ENCODE results near the gene BAG2.

BAG2 gene

DNA sequence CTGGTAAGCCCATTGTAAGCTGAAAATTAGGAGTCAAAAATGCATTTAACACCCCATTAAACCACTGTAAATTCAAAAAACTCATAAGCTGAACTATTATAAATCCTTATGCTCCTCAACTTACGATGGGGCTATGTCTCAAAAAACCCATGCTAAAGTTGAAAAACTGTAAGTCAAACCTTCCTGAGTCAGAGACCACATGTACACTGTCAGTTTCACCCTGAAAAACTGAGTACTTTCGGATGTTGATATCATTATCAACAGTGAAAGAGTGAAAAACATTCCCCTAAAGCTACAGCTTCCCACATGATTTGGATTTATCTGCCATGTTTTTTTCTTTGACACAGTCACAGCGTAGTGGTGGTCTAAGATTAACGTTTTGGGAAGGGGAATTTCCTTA lies 35.7 kb downstream of the BAG2 start:
- peaks cover 3% of the 10 kb centered on the region; the same call in 1 of the 2 replicates for H4K20me1 ChIP-seq (ENCODE audit: low read depth, low read length)
- peaks cover 3% of the 10 kb centered on the region; the same call in 1 of the 2 replicates for H3K36me3 ChIP-seq (ENCODE audit: low read length)
- TF ChIP-seq, protein P1, sequence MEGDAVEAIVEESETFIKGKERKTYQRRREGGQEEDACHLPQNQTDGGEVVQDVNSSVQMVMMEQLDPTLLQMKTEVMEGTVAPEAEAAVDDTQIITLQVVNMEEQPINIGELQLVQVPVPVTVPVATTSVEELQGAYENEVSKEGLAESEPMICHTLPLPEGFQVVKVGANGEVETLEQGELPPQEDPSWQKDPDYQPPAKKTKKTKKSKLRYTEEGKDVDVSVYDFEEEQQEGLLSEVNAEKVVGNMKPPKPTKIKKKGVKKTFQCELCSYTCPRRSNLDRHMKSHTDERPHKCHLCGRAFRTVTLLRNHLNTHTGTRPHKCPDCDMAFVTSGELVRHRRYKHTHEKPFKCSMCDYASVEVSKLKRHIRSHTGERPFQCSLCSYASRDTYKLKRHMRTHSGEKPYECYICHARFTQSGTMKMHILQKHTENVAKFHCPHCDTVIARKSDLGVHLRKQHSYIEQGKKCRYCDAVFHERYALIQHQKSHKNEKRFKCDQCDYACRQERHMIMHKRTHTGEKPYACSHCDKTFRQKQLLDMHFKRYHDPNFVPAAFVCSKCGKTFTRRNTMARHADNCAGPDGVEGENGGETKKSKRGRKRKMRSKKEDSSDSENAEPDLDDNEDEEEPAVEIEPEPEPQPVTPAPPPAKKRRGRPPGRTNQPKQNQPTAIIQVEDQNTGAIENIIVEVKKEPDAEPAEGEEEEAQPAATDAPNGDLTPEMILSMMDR (IDR thresholded peaks at IDR 0.05; ENCODE audit: insufficient read depth, low read length, poor library complexity, severe bottlenecking), result no peak
- TF ChIP-seq EZH2phosphoT487 (conservative IDR thresholded peaks at IDR 0.05; ENCODE audit: low read length), result no peak
- H3K27ac ChIP-seq (ENCODE audit: low read depth, low read length), result no peak overlapping the region
- H3K9ac ChIP-seq (ENCODE audit: low read length), result no peak overlapping the region
- H3K27me3 ChIP-seq (ENCODE audit: low read length), result no peaks in the 10 kb centered on the region
- H3F3A ChIP-seq (ENCODE audit: insufficient read depth), result peaks cover 4% of the 10 kb centered on the region; the same call in 1 of the 2 replicates
- peaks cover 33% of the 10 kb centered on the region for H3K79me2 ChIP-seq (ENCODE audit: insufficient read depth, low read length)
- no peaks in the 10 kb centered on the region for H3K9me3 ChIP-seq (ENCODE audit: insufficient read depth, low read length)
- H3K4me3 ChIP-seq (ENCODE audit: insufficient read depth, low read length, poor library complexity, severe bottlenecking), result no peak overlapping the region
- H2AFZ ChIP-seq (ENCODE audit: low read depth, low read length, severe bottlenecking), result no peak overlapping the region
- no peak overlapping the region for H3K4me2 ChIP-seq (ENCODE audit: low read depth, low read length, poor library complexity, severe bottlenecking)
- H3K9me2 ChIP-seq (replicated peaks; ENCODE audit: insufficient read depth, low read length), result no peaks in the 10 kb centered on the region

- H3K9me2 ChIP-seq (replicated peaks; ENCODE audit: insufficient read depth, low read length), result no peaks in the 10 kb centered on the region
- no peak overlapping the region for H3K4me3 ChIP-seq (ENCODE audit: insufficient read depth, low read length, poor library complexity, severe bottlenecking)
- no peak overlapping the region for H3K4me2 ChIP-seq (ENCODE audit: low read depth, low read length, poor library complexity, severe bottlenecking)
- H3K9me3 ChIP-seq (ENCODE audit: insufficient read depth, low read length), result no peaks in the 10 kb centered on the region
- peaks cover 3% of the 10 kb centered on the region; the same call in 1 of the 2 replicates for H3K36me3 ChIP-seq (ENCODE audit: low read length)
- no peak overlapping the region for H3K9ac ChIP-seq (ENCODE audit: low read length)
- H2AFZ ChIP-seq (ENCODE audit: low read depth, low read length, severe bottlenecking), result no peak overlapping the region
- H4K20me1 ChIP-seq (ENCODE audit: low read depth, low read length), result peaks cover 3% of the 10 kb centered on the region
- H3F3A ChIP-seq (ENCODE audit: insufficient read depth), result peaks cover 4% of the 10 kb centered on the region; the same call in 1 of the 2 replicates
- TF ChIP-seq, protein P1 (IDR thresholded peaks at IDR 0.05; ENCODE audit: insufficient read depth, low read length, poor library complexity, severe bottlenecking), result no peak
- no peak for TF ChIP-seq EZH2phosphoT487 (conservative IDR thresholded peaks at IDR 0.05; ENCODE audit: low read length)
- H3K79me2 ChIP-seq (ENCODE audit: insufficient read depth, low read length), result peaks cover 45% of the 10 kb centered on the region
- H3K27me3 ChIP-seq (ENCODE audit: low read length), result no peaks in the 10 kb centered on the region
- H3K27ac ChIP-seq (ENCODE audit: low read depth, low read length), result no peak overlapping the region
These were observed 36.9 kb downstream of the BAG2 start for GRCh38 chr6:57209030-57209429.

DNA sequence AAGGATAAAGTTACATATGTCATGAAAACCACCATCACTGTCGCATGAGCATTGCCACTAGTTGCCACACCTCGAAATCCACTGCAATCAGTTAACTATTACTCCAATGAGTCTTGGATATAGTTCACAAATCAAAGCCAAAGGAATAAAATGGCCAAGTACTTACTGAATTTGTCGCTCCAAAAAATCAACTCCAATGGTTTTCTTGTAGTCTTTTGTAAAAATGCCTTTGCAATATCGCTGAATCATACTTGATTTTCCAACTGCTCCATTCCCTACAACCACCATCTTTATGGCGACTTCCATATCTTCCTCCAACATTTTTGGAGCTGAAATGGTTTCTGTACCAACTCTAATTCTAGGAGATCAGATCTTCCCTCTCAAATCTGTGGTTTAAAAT lies 37.9 kb downstream of the BAG2 start:
- Histone ChIP-seq H3K27me3 (ENCODE audit: low read length) (no peaks in the 10 kb centered on the region), H3K9ac (ENCODE audit: low read length) (no peak overlapping the region), H3K79me2 (ENCODE audit: insufficient read depth, low read length) (peaks cover 55% of the 10 kb centered on the region), H2AFZ (ENCODE audit: low read depth, low read length, severe bottlenecking) (no peak overlapping the region), H3K4me2 (ENCODE audit: low read depth, low read length, poor library complexity, severe bottlenecking) (no peak overlapping the region), H3K36me3 (ENCODE audit: low read length) (peaks cover 3% of the 10 kb centered on the region; the same call in 1 of the 2 replicates), H3K4me3 (ENCODE audit: insufficient read depth, low read length, poor library complexity, severe bottlenecking) (no peak overlapping the region), H3K9me2 (replicated peaks; ENCODE audit: insufficient read depth, low read length) (no peaks in the 10 kb centered on the region), H3K27ac (ENCODE audit: low read depth, low read length) (no peak overlapping the region), H3K9me3 (ENCODE audit: insufficient read depth, low read length) (no peaks in the 10 kb centered on the region), H4K20me1 (ENCODE audit: low read depth, low read length) (peaks cover 6% of the 10 kb centered on the region), H3F3A (ENCODE audit: insufficient read depth) (peaks cover 4% of the 10 kb centered on the region; the same call in 1 of the 2 replicates)
- TF ChIP-seq, protein P1 (IDR thresholded peaks at IDR 0.05; ENCODE audit: insufficient read depth, low read length, poor library complexity, severe bottlenecking), result no peak
- no peak for TF ChIP-seq EZH2phosphoT487 (conservative IDR thresholded peaks at IDR 0.05; ENCODE audit: low read length)
